Kasumi-1 (cell line): Measurements from ENCODE around the gene NUDC.
"Not testable (repeated sequence)": the region's sequence is repeated elsewhere in the genome, so short reads cannot be mapped to it uniquely, and the experiment has no call there.

ENCODE experiments used
- DNase-seq, 2 experiments: peaks; one replicate each; lab custom pipeline; 2025; lab: John Stamatoyannopoulos, UW

Gene NUDC

DNA sequence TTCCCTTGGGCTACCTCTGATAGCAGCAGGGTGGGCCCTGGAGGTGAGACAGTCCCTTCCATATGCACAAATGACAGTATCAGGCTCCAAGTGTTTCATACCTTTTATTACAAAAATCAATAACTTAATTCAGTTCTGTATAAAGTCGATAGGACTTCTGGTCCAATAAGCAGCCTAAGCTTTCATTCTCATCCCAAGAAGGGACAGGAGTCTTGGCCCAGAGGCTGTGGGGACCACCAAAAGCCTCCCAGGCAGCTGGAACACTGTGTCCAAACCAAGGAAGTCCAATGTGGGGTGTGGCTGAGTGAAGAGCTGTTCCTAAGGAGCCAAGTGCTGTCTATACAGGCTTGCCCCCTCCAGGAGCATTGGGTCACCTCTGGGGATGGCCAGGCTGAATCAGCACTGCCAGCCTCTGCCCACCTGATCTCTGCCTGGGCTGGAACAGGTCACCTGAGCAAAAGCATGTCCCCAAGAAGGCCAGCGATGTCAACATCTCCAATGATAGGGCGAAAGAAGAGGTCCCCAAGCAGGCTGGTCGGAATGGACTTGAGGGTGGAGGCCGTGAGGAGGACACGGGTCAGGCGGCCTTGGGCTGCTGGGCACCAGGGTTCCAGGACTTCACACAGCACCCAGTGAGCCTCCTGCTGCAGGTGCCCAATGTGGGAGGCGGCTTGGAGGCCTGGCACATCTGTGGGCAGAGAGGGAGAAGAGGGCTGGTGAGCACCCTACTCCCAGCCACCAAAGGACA lies 10.0 kb upstream of the NUDC start:
- no peak for DNase-seq

DNA sequence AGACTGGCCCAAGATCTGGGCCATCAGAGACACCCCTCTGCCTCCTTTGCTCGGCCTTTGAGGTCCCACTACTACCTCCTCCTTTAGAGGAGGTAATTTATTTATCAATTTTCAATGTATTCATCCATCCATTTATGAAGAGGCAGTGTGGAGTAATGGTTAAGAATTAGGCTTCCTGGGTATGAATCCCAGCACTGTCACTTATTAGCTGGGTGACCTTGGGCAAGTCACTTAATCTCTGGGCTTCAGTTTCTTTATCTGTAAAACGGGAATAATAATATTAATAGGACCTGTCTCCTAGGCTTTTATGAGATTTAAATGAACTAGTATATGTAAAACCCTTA lies 9.4 kb upstream of the NUDC start:
- DNase-seq: no peak

DNA sequence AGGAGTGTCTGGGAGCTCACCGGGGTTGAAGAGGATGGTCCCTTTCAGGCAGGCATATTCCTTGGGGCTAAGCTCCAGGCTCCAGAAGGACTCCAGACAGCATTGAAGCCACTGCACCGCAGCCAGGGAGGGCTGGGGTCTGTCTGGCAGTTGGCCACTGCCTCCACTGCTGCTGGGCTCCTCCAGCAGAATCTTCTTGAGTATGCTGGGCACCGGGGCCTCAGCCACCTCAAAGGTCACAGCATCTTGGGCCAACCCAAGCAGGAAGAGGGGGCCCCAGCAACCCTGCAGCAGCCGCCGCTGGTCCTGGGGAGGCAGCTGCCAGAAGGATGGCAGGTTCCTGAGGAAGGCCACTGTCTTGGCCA lies 8.2 kb upstream of the NUDC start:
- no peak for DNase-seq

DNA sequence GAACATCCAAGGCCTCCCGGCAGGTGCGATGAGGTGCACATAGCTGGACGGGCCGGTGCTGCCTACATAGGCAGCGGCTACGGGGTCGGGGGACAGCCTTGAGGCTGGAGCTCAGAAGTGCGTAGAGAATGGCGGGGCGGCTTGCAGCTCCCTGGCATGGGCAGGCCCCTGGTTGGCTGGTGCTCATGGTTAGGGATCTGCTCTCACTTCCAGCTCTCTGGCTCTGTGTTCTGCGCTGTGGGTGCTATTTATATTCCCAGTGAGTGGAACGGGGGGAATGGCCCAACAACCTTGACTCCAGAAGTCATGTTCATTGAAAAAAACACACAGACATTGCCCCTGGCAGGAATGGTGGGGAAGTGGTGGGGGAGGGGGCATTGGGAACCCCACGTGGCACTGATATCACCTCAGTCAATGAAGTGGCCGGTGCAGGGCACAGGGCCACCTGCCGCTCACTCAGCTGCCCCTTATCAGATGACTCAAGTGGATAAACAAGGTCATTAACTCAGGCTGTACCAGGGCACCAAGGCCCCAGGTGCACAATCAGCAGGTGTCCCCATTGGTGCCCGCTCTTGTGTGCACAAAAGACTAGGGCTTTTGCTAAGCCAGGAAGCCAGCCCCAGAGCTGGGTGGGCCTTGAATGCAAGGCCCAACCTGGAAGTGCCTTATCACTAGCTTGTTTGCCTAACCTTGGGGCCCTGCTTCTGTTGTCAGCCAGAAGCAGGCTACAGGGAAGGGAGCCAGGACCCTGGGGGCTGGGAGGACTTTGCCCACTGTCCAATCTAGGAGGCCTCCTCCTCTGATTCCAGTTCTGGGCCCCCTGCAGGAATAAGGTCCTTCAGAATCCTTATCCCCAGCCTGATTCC lies 7.6 kb upstream of the NUDC start, which contains the start of gene NR0B2:
Gene NR0B2, minus strand, starts transcription at position 222 of the 866 bp plus-strand sequence. Its CDS starts 35 bp downstream, at position 187.
- no peak for DNase-seq

DNA sequence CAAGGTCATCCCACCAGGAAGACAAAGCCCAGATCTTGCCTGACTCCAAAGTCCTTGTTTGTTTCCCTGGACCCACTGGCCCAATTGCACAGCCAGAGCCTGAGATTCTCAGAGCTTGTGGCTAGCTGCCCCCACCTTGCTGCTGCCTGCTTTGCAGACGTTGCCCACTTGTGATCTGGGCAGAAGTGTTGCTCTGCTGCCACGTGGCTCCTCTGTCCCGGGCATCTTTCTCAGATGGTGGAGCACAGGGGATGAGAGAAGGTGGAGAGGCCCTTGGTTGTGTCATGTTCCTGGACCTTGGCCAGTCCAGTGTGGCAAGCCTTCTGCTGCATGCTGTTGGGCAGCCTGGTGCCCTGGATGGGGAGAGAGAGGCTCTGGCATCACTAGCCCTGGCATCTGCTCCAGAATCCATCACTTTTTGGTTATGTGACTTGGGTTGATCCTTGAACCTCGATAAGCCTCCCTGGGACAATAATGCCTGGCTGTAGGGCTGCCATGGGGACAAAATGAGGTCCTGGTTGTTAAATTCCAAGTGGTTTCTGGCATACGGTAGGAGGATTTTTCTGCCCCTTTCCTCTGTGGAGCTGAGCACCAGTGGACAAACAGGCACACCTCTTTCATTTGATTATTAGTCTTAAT lies 6.2 kb upstream of the NUDC start:
- DNase-seq: no peak

DNA sequence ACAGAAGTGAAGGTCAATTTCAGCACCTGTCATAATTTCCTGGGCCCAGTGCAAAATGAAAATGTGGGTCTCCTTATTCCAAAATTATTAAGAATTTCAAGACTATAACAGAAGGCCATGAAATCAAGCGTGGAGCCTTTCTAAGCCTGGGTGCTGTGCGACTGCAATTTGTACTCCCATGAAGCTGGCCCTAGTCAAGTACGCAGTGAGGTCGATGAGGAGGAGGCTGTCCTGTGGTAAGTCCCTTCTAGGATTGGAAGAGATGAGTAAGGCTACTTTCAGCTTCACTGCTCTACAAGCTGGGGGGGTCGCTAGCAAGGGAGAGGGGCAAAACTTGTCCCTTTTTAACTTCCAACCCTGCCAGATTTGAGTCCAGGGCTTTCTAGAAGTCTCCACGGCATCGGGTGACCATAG lies 410 bp upstream of the NUDC start:
- DNase-seq: no peak

DNA sequence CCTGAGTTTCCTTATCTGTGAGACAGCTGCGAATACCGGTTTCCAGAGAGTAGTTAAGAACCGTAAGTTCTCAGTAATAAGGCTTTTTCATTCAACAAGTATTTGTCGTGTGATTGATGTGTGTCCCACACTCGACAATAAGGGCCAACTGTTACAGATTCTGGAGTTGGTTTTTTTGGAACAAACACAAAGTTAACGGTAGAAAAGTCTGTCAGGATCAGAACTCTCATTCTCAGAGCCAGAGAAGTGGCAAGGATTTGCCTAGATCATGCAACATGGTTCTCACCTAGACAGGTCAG lies 837 bp downstream of the NUDC start:
- no peak for DNase-seq

DNA sequence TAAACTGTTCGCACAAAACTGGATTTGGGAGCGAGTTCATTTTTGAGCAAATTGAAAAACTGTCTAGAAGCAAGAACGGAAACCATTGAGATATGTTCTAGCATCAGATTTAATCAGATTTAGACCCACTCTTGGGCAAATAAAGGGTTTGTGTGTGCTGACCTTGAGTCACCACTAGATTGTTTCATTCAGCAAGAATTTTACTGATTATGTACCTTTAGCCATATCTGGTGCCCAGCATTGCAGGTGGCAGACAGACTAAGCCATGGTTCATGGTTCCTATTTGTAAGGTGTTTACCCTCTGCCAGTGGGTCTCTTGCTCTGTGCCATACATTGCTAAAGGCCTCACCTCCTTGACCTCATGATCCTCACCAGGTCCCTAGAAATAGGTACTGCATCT lies 1.4 kb downstream of the NUDC start:
- no peak for DNase-seq

DNA sequence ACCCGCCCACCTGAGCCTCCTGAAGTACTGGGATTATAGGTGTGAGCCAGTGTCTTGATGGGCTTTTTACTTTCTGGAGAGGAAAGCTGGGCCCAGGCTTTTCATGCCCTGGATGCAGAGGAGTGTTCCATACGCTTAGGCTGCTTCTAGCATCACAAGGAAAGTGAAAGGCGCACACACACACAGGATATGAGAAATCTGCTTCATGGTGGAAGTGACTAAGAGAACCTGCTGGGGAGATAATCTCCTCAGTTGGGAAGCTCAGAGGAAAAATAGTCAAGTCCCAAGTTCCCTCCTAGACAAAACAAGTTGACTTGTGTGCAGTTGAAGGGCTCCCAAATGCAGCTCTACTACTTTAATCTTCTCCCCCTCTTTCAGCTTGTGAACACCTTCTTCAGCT lies 2.2 kb downstream of the NUDC start:
- DNase-seq: no peak

DNA sequence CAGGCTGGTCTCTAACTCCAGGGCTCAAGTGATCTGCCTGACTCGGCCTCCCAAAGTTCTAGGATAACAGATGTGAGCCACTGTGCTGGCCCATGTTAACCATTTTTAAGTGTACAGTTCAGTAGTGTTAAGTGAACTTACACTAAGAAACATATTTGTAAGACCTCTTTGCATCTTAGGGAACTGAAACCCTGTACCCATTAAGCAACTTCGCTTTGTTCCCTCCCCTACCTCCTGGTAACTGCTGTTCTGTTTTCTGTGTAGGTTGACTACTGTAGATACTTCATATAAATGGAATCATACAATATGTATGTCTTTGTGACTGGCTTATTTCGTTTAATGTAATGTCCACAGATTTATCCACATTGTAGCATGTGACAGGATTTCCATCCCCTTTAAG lies 11.0 kb downstream of the NUDC start:
- no peak for DNase-seq

DNA sequence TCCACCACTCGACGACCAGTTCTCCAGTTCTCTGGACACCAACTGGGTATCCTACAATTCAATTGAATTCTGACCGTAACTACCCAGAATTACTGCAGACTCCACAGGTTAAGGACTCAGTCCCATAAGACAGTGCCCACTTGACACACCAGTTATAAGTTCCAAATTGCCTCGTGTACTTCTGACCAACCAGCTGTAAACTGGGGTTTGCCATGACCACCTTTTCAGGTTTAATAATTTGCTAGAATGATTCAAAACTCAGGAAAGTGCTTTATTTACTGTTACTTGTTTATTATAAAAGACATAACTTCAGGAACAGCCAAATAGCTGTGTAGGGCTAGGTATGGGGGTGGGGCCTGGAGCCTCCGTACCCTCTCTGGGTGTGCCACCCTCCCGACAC lies 15.3 kb downstream of the NUDC start:
- DNase-seq: no peak

DNA sequence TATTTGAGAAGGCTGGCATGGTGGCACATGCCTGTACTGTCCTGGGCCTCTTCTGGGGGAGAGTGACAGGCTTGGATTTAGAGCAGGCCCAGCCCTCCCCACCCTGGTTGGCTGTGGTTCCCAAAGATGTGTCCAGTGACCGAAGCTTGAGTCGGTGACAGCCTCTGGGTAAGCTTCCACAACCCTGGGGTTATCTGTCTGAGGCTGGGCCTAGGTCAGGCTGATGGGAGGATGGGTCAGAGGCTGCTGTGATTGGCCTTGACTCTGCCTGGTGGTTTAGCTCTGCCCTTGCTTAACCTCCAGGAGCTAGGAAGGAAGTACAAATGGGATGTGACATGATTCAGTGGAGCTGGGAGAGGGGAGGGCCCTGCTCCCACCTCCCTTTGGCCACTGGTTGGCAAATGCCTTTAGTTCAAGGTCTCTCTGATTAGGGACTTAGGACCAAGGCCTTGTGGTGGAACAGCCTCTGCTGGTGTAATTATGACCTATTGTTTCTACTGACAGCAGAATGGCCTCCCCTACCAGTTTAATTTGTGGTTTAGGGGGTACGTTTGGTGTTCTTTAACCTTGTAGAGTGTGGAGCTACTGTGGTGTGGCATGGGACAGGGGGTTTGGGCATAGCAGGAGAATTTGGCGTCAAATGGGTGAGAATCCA lies 16.6 kb downstream of the NUDC start:
- no peak for DNase-seq

DNA sequence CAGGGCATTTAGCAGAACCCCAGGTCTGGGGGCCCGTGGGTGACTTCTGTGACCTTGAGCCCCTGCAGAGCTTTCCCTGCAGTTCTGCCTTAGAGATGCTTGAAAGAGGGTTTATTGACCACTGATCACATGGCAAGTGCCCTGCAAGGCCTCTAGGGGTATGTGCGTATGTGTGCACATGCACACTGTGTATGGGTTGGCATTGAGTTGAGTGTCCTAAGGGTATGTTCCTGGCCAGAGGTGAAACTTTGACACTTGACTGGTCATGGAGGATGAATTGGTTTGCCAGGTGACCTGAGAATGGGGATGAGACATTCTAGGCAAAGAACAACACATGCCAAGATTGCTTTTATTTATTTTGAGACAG lies 17.1 kb downstream of the NUDC start:
- DNase-seq: no peak

DNA sequence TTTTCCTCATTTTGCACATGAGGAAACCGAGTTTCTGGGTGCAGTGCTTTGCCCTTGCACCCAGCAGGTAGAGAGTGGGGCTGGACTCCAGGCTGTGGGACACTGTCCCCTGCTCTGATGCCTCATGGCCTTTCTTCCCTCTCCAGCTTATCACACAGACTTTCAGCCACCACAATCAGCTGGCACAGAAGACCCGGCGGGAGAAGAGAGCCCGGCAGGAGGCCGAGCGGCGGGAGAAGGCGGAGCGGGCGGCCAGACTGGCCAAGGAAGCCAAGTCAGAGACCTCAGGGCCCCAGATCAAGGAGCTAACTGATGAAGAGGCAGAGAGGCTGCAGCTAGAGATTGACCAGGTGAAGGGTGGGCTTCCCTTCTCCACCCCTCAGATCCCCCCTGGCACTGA lies 19.8 kb downstream of the NUDC start:
- DNase-seq: no peak

DNA sequence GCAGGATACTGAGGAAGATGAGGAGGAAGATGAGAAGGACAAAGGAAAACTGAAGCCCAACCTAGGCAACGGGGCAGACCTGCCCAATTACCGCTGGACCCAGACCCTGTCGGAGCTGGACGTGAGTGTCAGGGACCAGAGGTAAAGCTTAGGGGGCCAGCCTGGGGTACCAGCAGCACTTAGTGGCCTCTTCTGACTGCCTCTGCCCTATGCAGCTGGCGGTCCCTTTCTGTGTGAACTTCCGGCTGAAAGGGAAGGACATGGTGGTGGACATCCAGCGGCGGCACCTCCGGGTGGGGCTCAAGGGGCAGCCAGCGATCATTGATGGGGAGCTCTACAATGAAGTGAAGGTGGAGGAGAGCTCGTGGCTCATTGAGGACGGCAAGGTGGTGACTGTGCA lies 21.1 kb downstream of the NUDC start:
- no peak for DNase-seq

DNA sequence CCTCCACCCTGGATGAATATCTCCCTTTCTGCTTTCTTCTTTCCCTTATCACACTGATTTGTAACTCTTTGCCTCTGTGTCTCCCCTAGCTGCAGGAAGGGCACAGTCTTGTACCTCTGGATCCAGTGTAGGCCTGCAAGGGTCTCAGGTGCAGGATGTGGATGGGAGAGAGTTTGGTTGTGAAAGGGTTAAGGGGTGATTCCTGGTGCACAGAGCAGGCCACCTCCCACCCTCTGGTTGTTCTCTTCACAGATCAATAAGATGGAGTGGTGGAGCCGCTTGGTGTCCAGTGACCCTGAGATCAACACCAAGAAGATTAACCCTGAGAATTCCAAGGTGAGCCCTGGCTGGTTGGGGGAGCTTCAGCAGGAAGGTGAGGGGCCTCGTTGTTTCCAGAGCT lies 23.6 kb downstream of the NUDC start:
- no peak for DNase-seq

DNA sequence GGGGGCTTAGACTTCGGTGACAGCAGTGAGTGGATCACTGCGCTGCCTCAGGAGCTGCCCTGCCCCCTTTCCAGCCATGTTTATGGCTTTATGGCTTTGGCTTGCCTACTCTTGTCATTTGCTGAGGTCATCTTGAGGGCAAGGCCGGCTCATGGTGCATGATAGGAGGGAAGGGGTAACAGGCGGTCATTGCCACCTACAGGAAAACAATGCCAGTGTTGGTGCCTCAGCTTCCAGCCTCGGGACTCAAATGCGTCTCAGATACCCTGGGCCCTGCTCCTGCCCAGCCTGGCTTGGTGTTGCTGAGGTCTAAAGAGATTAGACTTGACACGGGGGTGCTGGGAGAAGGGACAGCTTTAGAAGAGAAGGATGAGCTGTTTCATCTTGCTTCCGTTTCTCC lies 24.2 kb downstream of the NUDC start:
- DNase-seq: no peak

DNA sequence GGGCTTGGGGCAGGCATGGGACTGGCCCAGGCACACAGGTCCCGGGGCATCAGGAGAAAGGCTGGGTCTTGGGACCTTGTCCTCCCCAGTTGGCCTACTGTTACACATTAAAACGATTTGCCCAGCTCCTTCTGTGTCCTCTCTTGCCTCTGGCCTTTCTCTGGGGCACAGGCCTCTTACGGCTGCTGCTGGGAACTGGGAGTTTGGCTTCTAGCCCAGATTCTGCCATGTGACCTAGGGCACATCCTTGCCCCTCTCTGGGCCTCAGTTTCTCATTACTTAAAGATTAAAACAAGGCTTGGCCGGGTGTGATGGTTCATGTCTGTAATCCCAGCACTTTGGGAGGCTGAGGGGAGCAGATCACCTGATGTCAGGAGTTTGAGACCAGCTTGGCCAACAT lies 24.7 kb downstream of the NUDC start:
- DNase-seq: no peak

DNA sequence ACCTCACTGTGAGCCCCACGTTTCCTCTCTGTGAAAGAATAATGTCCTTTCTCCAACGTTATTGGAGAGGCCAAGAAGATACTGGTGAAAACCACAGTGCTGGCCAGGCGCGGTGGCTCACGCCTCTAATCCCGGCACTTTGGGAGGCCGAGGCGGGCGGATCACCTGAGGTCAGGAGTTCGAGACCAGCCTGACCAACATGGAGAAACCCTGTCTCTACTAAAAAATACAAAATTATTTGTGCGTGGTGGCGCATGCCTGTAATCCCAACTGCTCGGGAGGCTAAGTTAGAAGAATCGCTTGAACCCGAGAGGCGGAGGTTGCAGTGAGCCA lies 27.1 kb downstream of the NUDC start:
- DNase-seq: not testable (repeated sequence)

DNA sequence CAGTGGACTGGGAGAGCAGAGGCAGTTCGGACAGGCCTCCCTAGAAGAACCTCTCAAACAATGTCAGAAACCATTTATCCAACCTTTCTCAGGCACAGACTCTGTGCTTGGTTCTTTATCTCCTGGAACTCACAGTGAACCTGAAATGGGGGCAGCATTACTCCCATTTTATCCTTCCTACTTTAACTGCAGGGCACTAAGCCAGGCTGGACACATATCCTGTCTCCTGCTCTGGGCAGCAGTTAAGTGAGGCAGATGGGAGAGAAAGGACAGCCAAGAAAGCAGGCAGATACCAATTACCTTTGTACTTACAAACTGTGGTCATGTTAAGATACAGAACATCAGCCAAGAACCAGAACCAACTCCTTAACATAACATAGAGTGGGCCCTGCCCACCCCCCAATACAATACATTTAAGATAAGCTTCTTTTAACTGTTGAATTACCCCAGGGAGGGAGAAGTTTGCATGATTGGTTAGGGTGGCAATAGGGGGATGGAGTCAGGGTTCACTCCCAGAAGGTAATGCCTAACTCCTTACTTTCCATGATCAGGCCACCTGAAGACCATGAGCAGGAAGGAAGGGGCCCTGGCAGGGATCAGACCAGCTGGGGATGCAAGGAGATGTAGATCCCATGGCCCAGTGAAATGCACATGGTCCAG lies 27.9 kb downstream of the NUDC start:
- no peak for DNase-seq

DNA sequence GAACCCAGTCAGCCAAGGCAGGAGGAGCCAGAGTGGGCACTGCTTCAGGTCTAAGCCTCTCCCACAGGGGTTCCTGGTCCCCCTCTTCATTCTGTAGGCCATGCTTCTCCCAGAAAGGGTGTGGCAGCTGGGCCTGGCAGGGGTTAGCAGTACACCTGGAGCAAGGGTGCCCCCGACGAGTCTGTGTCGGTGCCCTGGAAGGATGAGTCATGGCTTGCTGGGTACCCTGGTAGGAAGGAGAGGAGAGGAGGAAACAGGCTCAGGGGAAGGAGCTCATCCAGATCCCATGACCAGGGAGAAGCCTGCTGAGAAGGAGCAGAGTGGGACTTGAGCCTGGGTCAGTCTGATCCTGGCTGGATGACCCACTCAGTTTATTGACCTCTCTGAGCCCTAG lies 28.4 kb downstream of the NUDC start:
- no peak for DNase-seq

DNA sequence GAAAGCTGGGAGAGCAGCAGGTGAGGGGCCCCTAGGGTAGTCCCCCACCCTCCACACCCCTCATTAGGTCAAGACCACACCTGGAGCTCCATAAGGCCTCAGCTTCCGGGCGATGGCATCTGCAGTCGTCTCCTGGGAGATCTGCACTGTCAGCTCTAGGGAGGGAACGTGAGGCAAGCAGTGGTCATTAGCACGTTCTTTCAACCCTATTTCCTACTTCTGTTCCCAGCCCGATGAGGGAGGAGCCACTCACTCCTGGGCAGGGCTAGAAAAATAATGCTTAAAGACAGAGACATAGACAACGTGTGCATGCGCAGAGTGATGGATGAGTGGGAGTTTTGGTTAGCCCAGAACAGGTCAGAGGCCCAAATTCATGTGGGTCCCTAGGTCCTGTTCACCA lies 29.1 kb downstream of the NUDC start:
- no peak for DNase-seq

DNA sequence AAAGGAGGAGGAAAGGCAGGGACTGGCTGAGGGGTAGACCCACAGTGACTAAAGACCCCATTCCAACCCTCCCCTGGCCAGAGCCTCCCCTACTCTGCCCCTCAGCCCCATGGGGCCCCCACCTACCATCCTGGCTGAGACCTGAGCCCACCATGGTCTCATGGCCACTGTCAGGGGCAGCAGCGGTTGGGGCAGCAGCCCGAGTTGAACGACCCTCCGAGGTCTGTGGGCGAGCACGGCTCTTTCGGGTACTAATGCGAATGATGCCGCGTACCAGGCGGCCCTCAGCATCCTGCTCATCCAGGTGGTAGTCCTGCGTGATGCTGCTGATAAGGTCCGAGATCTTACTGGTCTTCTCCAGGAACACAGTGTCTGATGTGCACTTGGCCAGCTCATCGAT lies 29.7 kb downstream of the NUDC start:
- no peak for DNase-seq
